Mesenchymal stem cell (in vitro differentiated cells and primary cell): ENCODE data around the gene PI16.

Source experiments
- DNase-seq: peaks from one replicate; pipeline ENCODE4 v3.0.0-alpha.2; 2013
- H2AFZ ChIP-seq: one replicate; pipeline ENCODE4 v1.6.1; 2013; ENCODE audit warnings: low read depth, mild to moderate bottlenecking, control low read depth, inconsistent platforms, low read length, moderate library complexity
- H2AK5ac ChIP-seq: 2 replicates; pipeline ENCODE4 v1.6.1; 2013; ENCODE audit warnings: low read length, moderate library complexity, mild to moderate bottlenecking, inconsistent platforms; ENCODE audit not compliant: severe bottlenecking
- H2BK120ac ChIP-seq: one replicate; pipeline ENCODE4 v1.6.1; 2013; ENCODE audit warnings: low read depth, mild to moderate bottlenecking, inconsistent platforms, low read length, moderate library complexity
- H2BK12ac ChIP-seq, 2 experiments: one replicate each; pipeline ENCODE4 v1.6.1; 2013; ENCODE audit warnings: inconsistent platforms in 2 of 2, low read length in 2 of 2, mild to moderate bottlenecking in 2 of 2, moderate library complexity in 2 of 2, control low read depth in 1 of 2
- H2BK15ac ChIP-seq: one replicate; pipeline ENCODE4 v1.6.1; 2013; ENCODE audit warnings: mild to moderate bottlenecking, low read depth, inconsistent platforms; ENCODE audit not compliant: poor library complexity, severe bottlenecking
- H2BK5ac ChIP-seq: 2 replicates; pipeline ENCODE4 v1.6.1; 2013; ENCODE audit warnings: low read depth, mild to moderate bottlenecking, low read length, control low read depth, inconsistent platforms; ENCODE audit not compliant: poor library complexity, severe bottlenecking
- H3K14ac ChIP-seq, 2 experiments: one replicate each; pipeline ENCODE4 v1.6.1; 2013; ENCODE audit warnings: inconsistent platforms in 2 of 2, low read length in 2 of 2, control low read depth in 1 of 2, mild to moderate bottlenecking in 1 of 2, moderate library complexity in 1 of 2
- H3K18ac ChIP-seq, 2 experiments: one replicate each; pipeline ENCODE4 v1.6.1; 2013; ENCODE audit warnings: inconsistent platforms in 2 of 2, low read length in 2 of 2, control low read depth in 1 of 2, low read depth in 1 of 2, mild to moderate bottlenecking in 1 of 2
- H3K23ac ChIP-seq, 2 experiments: one replicate each; pipeline ENCODE4 v1.6.1; 2013; ENCODE audit warnings: inconsistent platforms in 2 of 2, low read length in 2 of 2, mild to moderate bottlenecking in 2 of 2, moderate library complexity in 2 of 2, control low read depth in 1 of 2
- H3K27ac ChIP-seq: 2 replicates; pipeline ENCODE4 v1.5.1; 2013; ENCODE audit warnings: mild to moderate bottlenecking, moderate library complexity, low read length, control low read depth, inconsistent platforms; ENCODE audit not compliant: poor library complexity, severe bottlenecking
- H3K27me3 ChIP-seq, 2 experiments: 2 replicates each; pipeline versions ENCODE4 v1.6.1 to v1.7.0; 2013; ENCODE audit warnings: low read length in 2 of 2, mild to moderate bottlenecking in 2 of 2, moderate library complexity in 2 of 2, control low read depth in 1 of 2, inconsistent platforms in 1 of 2; ENCODE audit not compliant: control insufficient read depth in 1 of 2, insufficient read depth in 1 of 2
- H3K36me3 ChIP-seq, 2 experiments: 2 replicates each; pipeline versions ENCODE4 v1.6.1 to v1.7.0; 2013; ENCODE audit warnings: low read length in 2 of 2, control low read depth in 1 of 2, inconsistent platforms in 1 of 2, low read depth in 1 of 2, mild to moderate bottlenecking in 1 of 2; ENCODE audit not compliant: insufficient read depth in 2 of 2, control insufficient read depth in 1 of 2
- H3K4ac ChIP-seq, 2 experiments: one replicate each; pipeline ENCODE4 v1.6.1; 2013; ENCODE audit warnings: inconsistent platforms in 2 of 2, low read length in 2 of 2, mild to moderate bottlenecking in 2 of 2, moderate library complexity in 2 of 2, control low read depth in 1 of 2, low read depth in 1 of 2
- H3K4me1 ChIP-seq: 2 replicates; pipeline ENCODE4 v1.6.1; 2013; ENCODE audit warnings: low read depth, low read length, control low read depth; ENCODE audit not compliant: control insufficient read depth, insufficient read depth
- H3K4me2 ChIP-seq: 2 replicates; pipeline ENCODE4 v1.6.1; 2013; ENCODE audit warnings: low read length, mild to moderate bottlenecking, inconsistent platforms; ENCODE audit not compliant: poor library complexity, severe bottlenecking
- H3K4me3 ChIP-seq, 2 experiments: 2 replicates each; pipeline versions ENCODE4 v1.5.1 to v1.7.0; 2013; ENCODE audit warnings: low read length in 2 of 2, mild to moderate bottlenecking in 2 of 2, control low read depth in 1 of 2, low read depth in 1 of 2; ENCODE audit not compliant: insufficient read depth in 1 of 2
- H3K79me1 ChIP-seq: replicated peaks from 2 replicates; pipeline ENCODE4 v1.6.1; 2013; ENCODE audit warnings: mild to moderate bottlenecking, control low read depth, low read length, inconsistent platforms; ENCODE audit not compliant: poor library complexity, severe bottlenecking
- H3K9ac ChIP-seq: 2 replicates; pipeline ENCODE4 v1.7.0; 2013; ENCODE audit warnings: mild to moderate bottlenecking, low read length, moderate library complexity
- H3K9me3 ChIP-seq: 2 replicates; pipeline ENCODE4 v1.7.0; 2013; ENCODE audit warnings: mild to moderate bottlenecking, low read length; ENCODE audit not compliant: control insufficient read depth
- H4K8ac ChIP-seq: one replicate; pipeline ENCODE4 v1.6.1; 2013; ENCODE audit warnings: inconsistent platforms, mild to moderate bottlenecking, low read length, moderate library complexity
- H4K91ac ChIP-seq: one replicate; pipeline ENCODE4 v1.6.1; 2013; ENCODE audit warnings: mild to moderate bottlenecking, low read length, inconsistent platforms
- WGBS: methylation state at CpG from one replicate; pipeline ENCODE4 v1.1.7; 2013; ENCODE audit warnings: mixed read lengths; 5-methylcytosine and 5-hydroxymethylcytosine counted together

Gene PI16

GRCh38 chr6:36933519-36933918, 21.0 kb upstream of the PI16 start:
- Histone ChIP-seq H2AK5ac (no peak overlapping the region), H3K9me3 (no peaks in the 10 kb centered on the region), H3K9ac (no peak overlapping the region), H3K27me3 (no peaks in the 10 kb centered on the region), H2BK5ac (no peak overlapping the region), H3K4ac (no peak overlapping the region), H3K27ac (no peak overlapping the region), H4K91ac (no peak overlapping the region), H2BK15ac (no peak overlapping the region), H3K36me3 (no peaks in the 10 kb centered on the region), H2AFZ (no peak overlapping the region), H4K8ac (no peak overlapping the region), H3K79me1 (no peaks in the 10 kb centered on the region), H3K4me2 (no peak overlapping the region), H2BK120ac (no peak overlapping the region), H3K14ac (no peak overlapping the region), H3K4me1 (peaks cover 15% of the 10 kb centered on the region), H3K4me3 (no peak overlapping the region), H2BK12ac (no peak overlapping the region), H3K18ac (no peak overlapping the region), H3K23ac (no peak overlapping the region)
- 83% methylated on average over 3 of the region's 4 CpGs for WGBS
- DNase-seq = no peak

DNA sequence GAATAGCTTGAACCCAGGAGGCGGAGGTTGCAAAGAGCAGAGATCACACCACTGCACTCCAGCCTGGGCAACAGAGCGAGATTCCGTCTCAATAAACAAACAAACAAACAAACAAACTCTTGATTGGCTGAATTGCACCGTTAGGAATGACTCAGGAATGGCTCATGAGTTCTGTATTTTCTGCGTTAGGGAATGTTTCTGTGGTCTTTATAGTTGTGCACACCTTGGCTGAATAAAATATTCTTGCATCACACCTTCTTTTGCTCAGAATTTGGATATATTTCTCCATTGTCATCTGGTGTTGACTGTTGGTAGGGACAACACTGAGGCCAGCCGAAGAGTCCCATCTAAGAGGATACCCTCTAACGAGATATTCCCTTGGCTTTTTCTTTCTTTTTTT, 19.6 kb upstream of the PI16 start:
- H3K23ac ChIP-seq = no peak overlapping the region
- no peak for DNase-seq
- no peaks in the 10 kb centered on the region for H3K9me3 ChIP-seq
- H3K4me3 ChIP-seq = no peak overlapping the region
- no peak overlapping the region for H2AK5ac ChIP-seq
- no peak overlapping the region for H2BK120ac ChIP-seq
- no peak overlapping the region for H2AFZ ChIP-seq
- H3K36me3 ChIP-seq = no peaks in the 10 kb centered on the region
- H3K4me1 ChIP-seq = peaks cover 18% of the 10 kb centered on the region
- no peak overlapping the region for H2BK5ac ChIP-seq
- no peak overlapping the region for H3K27ac ChIP-seq
- no peaks in the 10 kb centered on the region for H3K79me1 ChIP-seq
- H4K91ac ChIP-seq = no peak overlapping the region
- no peak overlapping the region for H3K18ac ChIP-seq
- H3K4me2 ChIP-seq = no peak overlapping the region
- H4K8ac ChIP-seq = no peak overlapping the region
- no peak overlapping the region for H3K14ac ChIP-seq
- H3K4ac ChIP-seq = no peak overlapping the region
- H3K9ac ChIP-seq = no peak overlapping the region
- no peak overlapping the region for H2BK15ac ChIP-seq
- no peak overlapping the region for H2BK12ac ChIP-seq
- no peaks in the 10 kb centered on the region for H3K27me3 ChIP-seq
- 80% methylated on average over 1 of the region's 7 CpGs for WGBS

GRCh38 chr6:36936824-36937223, 17.7 kb upstream of the PI16 start:
- 95% methylated on average over 5 of the region's 5 CpGs for WGBS
- no peak overlapping the region for H3K14ac ChIP-seq
- H2AFZ ChIP-seq = no peak overlapping the region
- no peak overlapping the region for H3K23ac ChIP-seq
- peaks cover 16% of the 10 kb centered on the region for H3K4me1 ChIP-seq
- no peak overlapping the region for H3K4me3 ChIP-seq
- H3K9me3 ChIP-seq = no peaks in the 10 kb centered on the region
- H2BK15ac ChIP-seq = no peak overlapping the region
- H3K4ac ChIP-seq = no peak overlapping the region
- H3K4me2 ChIP-seq = no peak overlapping the region
- peaks cover 0 to 2% of the 10 kb centered on the region in 2 experiments for H3K27me3 ChIP-seq
- no peak overlapping the region for H2BK12ac ChIP-seq
- H3K9ac ChIP-seq = no peak overlapping the region
- H3K36me3 ChIP-seq = no peaks in the 10 kb centered on the region
- H3K27ac ChIP-seq = no peak overlapping the region
- no peaks in the 10 kb centered on the region for H3K79me1 ChIP-seq
- no peak for DNase-seq
- no peak overlapping the region for H2BK120ac ChIP-seq
- peak overlapping the region; percentile 42 for H2AK5ac ChIP-seq
- no peak overlapping the region for H3K18ac ChIP-seq
- H4K91ac ChIP-seq = no peak overlapping the region
- no peak overlapping the region for H2BK5ac ChIP-seq
- H4K8ac ChIP-seq = no peak overlapping the region

DNA sequence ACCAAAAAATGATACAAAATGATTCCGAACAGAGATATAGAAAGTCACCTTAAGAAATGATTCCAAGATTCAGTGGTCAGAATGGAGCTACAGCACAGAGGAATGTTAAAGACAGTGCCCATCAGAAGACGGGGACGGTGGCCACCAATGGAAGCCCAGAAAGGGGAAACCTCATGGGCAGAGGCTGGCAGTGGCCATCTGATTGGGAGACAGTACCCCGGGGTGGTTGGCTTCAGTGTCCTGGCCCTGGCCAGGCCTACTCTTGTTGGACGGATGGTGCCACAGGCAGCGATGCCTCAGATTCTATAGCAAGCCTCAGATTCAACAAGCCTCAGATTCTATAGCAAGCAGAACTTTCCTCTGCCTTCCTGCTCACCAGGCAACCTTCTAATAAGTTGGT, 16.6 kb upstream of the PI16 start:
- WGBS = 98% methylated on average over 4 of the region's 6 CpGs
- no peak overlapping the region for H3K14ac ChIP-seq
- no peak overlapping the region for H3K4ac ChIP-seq

More for the DNA sequence above, 16.6 kb upstream of the PI16 start:
- no peak for DNase-seq
- H2AK5ac ChIP-seq = peak overlapping the region; percentile 54
- H2BK5ac ChIP-seq = no peak overlapping the region
- no peak overlapping the region for H3K18ac ChIP-seq
- no peak overlapping the region for H2BK120ac ChIP-seq
- no peak overlapping the region for H3K23ac ChIP-seq
- no peak overlapping the region for H3K27ac ChIP-seq
- H2BK15ac ChIP-seq = no peak overlapping the region
- no peaks in the 10 kb centered on the region for H3K9me3 ChIP-seq
- no peak overlapping the region for H4K91ac ChIP-seq
- peaks cover 16% of the 10 kb centered on the region for H3K4me1 ChIP-seq
- no peaks in the 10 kb centered on the region for H3K36me3 ChIP-seq
- no peaks in the 10 kb centered on the region for H3K79me1 ChIP-seq
- H3K9ac ChIP-seq = no peak overlapping the region
- no peak overlapping the region for H2BK12ac ChIP-seq
- H3K4me2 ChIP-seq = no peak overlapping the region
- H2AFZ ChIP-seq = no peak overlapping the region
- H3K4me3 ChIP-seq = no peak overlapping the region
- H3K27me3 ChIP-seq = peaks cover 0 to 2% of the 10 kb centered on the region in 2 experiments
- H4K8ac ChIP-seq = no peak overlapping the region
